ENCODE results near the gene MAGIX.

- TF ChIP-seq CTCF (IDR thresholded peaks at IDR 0.05 in 8 of 11, conservative IDR thresholded peaks at IDR 0.05 in 3 of 11) (no peak), POLR2AphosphoS5 (IDR thresholded peaks at IDR 0.05) (no peak)
These were observed 15.3 kb upstream of the MAGIX start for GRCh38 chrX:49147282-49147681.

Measured in spleen (tissue), 7 donors.